ENCODE measurements around the gene TRPT1. TPM values are rescaled to one million over a fixed set of nuclear protein-coding genes. Genes with fewer than 3 reads are reported as not detected.

The TRPT1 gene
- total and polyA plus RNA-seq, 2 donors from 2014 or later: 39.2 to 103 TPM

DNA sequence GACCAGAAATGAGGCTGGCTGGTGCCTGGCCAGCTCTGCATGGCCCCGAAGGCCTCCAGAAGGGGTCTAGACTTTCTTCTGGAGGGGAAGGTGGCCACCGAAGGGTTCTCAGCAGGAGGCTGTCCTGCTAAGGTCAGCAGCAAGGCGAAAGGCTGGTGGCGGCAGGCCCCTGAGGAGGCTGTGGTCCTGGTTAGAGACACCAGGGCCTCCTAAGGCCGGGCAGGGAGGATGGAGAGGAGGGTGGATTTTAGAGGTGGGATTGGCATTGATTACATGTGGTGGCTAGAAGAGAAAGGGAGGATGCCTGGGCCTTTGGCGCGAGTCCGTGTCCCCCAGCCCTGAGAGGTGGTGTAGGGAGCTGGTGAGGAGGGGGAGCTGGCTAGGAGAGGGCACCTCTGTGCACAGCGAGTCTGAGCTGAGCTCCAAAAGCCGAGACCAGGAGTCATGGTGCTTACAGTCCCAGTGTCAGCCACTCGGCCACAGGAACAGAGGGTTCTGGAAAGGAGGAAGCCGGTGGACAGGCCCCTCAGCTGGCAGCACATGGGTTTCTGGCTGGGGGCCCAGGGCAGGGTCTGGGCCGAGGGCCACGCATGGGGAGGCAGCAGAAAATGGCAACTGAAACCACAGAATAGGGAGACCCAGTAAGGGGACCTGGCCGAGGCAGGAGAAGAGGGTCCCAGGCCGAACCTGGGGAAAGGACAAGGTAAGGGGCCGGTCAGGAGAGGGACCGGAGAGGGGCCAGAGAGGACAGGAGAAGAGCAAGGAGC is 17.0 kb downstream of the TRPT1 start:
- H3K36me3 ChIP-seq (ENCODE audit: control insufficient read depth in 2 of 3, insufficient read depth in 3 of 3, low read length in 3 of 3): peaks cover 0 to 9% (median 2%) of the 10 kb centered on the region in 3 donors
- intact Hi-C loops (cut with DNase I): no loop called here
- peaks cover 0 to 5% (median 0%) of the 10 kb centered on the region in 3 donors for H3K4me1 ChIP-seq (ENCODE audit: control insufficient read depth in 2 of 3, insufficient read depth in 2 of 3, low read depth in 1 of 3, low read length in 3 of 3)
- FAIRE-seq (no peak), DNase-seq (peak in 1 of 5 donors; percentile 33)
- no peaks in the 10 kb centered on the region for H3K27me3 ChIP-seq (ENCODE audit: control insufficient read depth, insufficient read depth, low read length)
- H3K4me3 ChIP-seq (ENCODE audit: low read length in 3 of 3): no peak overlapping the region
- no peak overlapping the region for H3K9ac ChIP-seq (ENCODE audit: low read length in 3 of 3)
- no peaks in the 10 kb centered on the region for H3K9me3 ChIP-seq (ENCODE audit: control insufficient read depth in 2 of 3, insufficient read depth in 1 of 3, low read length in 3 of 3)
- H3K27ac ChIP-seq (ENCODE audit: low read depth in 2 of 2, low read length in 2 of 2): peak overlapping the region; percentile 78 to 88
- TF ChIP-seq, protein P1, sequence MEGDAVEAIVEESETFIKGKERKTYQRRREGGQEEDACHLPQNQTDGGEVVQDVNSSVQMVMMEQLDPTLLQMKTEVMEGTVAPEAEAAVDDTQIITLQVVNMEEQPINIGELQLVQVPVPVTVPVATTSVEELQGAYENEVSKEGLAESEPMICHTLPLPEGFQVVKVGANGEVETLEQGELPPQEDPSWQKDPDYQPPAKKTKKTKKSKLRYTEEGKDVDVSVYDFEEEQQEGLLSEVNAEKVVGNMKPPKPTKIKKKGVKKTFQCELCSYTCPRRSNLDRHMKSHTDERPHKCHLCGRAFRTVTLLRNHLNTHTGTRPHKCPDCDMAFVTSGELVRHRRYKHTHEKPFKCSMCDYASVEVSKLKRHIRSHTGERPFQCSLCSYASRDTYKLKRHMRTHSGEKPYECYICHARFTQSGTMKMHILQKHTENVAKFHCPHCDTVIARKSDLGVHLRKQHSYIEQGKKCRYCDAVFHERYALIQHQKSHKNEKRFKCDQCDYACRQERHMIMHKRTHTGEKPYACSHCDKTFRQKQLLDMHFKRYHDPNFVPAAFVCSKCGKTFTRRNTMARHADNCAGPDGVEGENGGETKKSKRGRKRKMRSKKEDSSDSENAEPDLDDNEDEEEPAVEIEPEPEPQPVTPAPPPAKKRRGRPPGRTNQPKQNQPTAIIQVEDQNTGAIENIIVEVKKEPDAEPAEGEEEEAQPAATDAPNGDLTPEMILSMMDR (IDR thresholded peaks at IDR 0.05; ENCODE audit: borderline replicate concordance, extremely low read depth, insufficient read depth): no peak

DNA sequence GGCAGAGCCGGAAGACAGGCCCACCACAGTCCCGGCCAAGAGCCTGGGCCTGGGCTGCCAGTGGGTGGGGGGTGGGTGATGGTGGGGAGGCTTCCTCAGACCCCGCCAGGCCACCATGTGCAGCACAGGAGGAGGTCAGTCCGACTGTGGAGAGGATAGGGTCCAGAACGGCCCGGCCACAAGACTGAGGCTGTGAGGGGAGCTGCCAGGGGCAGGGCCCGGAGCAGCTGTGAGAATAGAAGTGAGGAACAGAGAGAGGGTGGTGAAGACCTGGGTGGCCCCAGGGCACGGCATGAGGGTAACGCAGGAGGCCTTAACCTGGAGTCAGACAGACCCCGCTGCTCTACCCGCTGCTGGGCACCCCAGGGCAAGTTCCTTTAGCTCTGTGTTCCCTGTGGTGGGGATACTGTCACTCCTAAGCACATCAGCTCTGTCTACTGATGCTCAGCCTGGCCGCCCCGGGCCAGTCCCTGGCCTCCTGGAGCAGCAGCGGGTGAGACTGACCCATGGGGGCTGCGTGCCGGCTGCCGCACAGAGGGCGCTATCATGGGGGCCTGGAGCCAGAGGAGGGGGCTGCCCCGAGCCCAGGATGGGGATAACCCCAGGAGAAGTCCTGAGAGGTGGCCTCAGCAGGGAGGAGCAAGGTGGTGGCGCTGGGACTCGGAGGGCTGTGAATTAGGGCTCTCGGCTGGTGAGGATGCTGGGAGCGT is 17.7 kb downstream of the TRPT1 start:
- H3K36me3 ChIP-seq (ENCODE audit: control insufficient read depth in 2 of 3, insufficient read depth in 3 of 3, low read length in 3 of 3): peaks cover 0 to 17% (median 6%) of the 10 kb centered on the region in 3 donors
- no peak overlapping the region for H3K4me3 ChIP-seq (ENCODE audit: low read length in 3 of 3)
- no peak for FAIRE-seq
- H3K27me3 ChIP-seq (ENCODE audit: control insufficient read depth, insufficient read depth, low read length): no peaks in the 10 kb centered on the region
- DNase-seq: peak in 2 of 5 donors; percentile 30 to 78
- H3K9me3 ChIP-seq (ENCODE audit: control insufficient read depth in 2 of 3, insufficient read depth in 1 of 3, low read length in 3 of 3): no peaks in the 10 kb centered on the region
- intact Hi-C loops (cut with DNase I): no loop called here
- H3K4me1 ChIP-seq (ENCODE audit: control insufficient read depth in 2 of 3, insufficient read depth in 2 of 3, low read depth in 1 of 3, low read length in 3 of 3): peaks cover 0 to 5% (median 0%) of the 10 kb centered on the region in 3 donors
- peak overlapping the region in 1 of 3 donors; percentile 46 for H3K9ac ChIP-seq (ENCODE audit: low read length in 3 of 3)
- TF ChIP-seq, protein P1 (IDR thresholded peaks at IDR 0.05; ENCODE audit: borderline replicate concordance, extremely low read depth, insufficient read depth): no peak
- H3K27ac ChIP-seq (ENCODE audit: low read depth in 2 of 2, low read length in 2 of 2): peak overlapping the region; percentile 78 to 88

DNA sequence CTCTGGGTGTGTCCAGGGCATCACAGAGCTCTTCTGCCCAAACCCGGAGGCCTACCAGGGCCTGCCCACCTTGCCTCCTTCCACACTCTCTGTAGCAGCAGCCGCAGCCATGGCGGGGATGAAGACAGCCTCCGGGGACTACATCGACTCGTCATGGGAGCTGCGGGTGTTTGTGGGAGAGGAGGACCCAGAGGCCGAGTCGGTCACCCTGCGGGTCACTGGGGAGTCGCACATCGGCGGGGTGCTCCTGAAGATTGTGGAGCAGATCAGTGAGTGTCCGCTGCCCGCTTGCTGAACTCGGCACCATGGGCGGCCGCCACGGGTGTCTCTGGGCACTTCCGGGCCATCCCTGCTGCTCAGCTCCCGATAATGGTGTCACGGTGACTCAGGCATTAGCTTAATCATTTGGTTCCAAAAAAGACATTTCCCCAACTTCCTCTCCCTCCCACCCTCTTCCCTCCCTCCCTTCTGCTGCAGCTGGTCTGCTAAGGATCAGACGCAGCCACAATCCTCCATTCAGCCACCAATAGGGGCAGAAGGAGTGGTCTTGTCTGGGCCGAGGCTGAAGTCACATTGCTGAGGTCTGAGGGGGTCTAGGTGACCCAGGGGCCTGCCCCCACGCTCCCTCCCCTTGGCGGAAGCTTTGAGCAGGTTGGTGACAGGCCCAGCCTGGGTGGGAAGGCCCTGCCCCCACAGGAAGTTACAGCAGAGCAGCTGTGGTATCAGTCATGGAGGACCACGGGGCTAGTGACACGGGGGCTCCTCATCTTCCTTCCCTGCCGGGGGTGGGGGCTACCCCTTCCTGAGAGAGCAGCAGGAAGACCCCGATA is 18.5 kb downstream of the TRPT1 start:
- peaks cover 4 to 24% (median 14%) of the 10 kb centered on the region in 3 donors for H3K36me3 ChIP-seq (ENCODE audit: control insufficient read depth in 2 of 3, insufficient read depth in 3 of 3, low read length in 3 of 3)
- H3K4me1 ChIP-seq (ENCODE audit: control insufficient read depth in 2 of 3, insufficient read depth in 2 of 3, low read depth in 1 of 3, low read length in 3 of 3): peaks cover 0 to 5% (median 0%) of the 10 kb centered on the region in 3 donors
- intact Hi-C loops (cut with DNase I): no loop called here
- peak overlapping the region in 2 of 3 donors; percentile 4 to 61 for H3K9ac ChIP-seq (ENCODE audit: low read length in 3 of 3)
- no peak for FAIRE-seq
- TF ChIP-seq, protein P1 (IDR thresholded peaks at IDR 0.05; ENCODE audit: borderline replicate concordance, extremely low read depth, insufficient read depth): no peak
- peak overlapping the region in 2 of 3 donors; percentile 30 to 46 for H3K4me3 ChIP-seq (ENCODE audit: low read length in 3 of 3)
- no peaks in the 10 kb centered on the region for H3K9me3 ChIP-seq (ENCODE audit: control insufficient read depth in 2 of 3, insufficient read depth in 1 of 3, low read length in 3 of 3)
- H3K27me3 ChIP-seq (ENCODE audit: control insufficient read depth, insufficient read depth, low read length): no peaks in the 10 kb centered on the region
- peak; percentile 33 to 93 (median 58) for DNase-seq
- H3K27ac ChIP-seq (ENCODE audit: low read depth in 2 of 2, low read length in 2 of 2): peak overlapping the region; percentile 88 to 90
